ENCODE measurements around the gene SLC9A2.

The SLC9A2 gene

GRCh38 chr2:102620332-102620731, 979 bp downstream of the SLC9A2 start:
- H3K4me3 ChIP-seq (ENCODE audit: low read depth, low read length), result peak overlapping the region; percentile 78
- no peaks in the 10 kb centered on the region for H3K36me3 ChIP-seq (ENCODE audit: insufficient read depth, low read length)
- H3K27me3 ChIP-seq (ENCODE audit: insufficient read depth, low read length), result peaks cover 86% of the 10 kb centered on the region
- no peaks in the 10 kb centered on the region for H3K4me1 ChIP-seq (ENCODE audit: control insufficient read depth, insufficient read depth, low read length, unreplicated experiment)
- no peak overlapping the region for H2AFZ ChIP-seq (ENCODE audit: low read length, unreplicated experiment)
- no peaks in the 10 kb centered on the region for H3K79me2 ChIP-seq (ENCODE audit: control insufficient read depth, insufficient read depth, low read length, unreplicated experiment)
- no peak overlapping the region for H3K27ac ChIP-seq (ENCODE audit: low read depth, low read length)

- Histone ChIP-seq H3K79me2 (ENCODE audit: control insufficient read depth, insufficient read depth, low read length, unreplicated experiment) (no peaks in the 10 kb centered on the region), H3K36me3 (ENCODE audit: insufficient read depth, low read length) (no peaks in the 10 kb centered on the region), H3K4me3 (ENCODE audit: low read depth, low read length) (no peak overlapping the region), H3K4me1 (ENCODE audit: control insufficient read depth, insufficient read depth, low read length, unreplicated experiment) (no peaks in the 10 kb centered on the region), H3K27ac (ENCODE audit: low read depth, low read length) (no peak overlapping the region), H3K27me3 (ENCODE audit: insufficient read depth, low read length) (peaks cover 77% of the 10 kb centered on the region), H2AFZ (ENCODE audit: low read length, unreplicated experiment) (no peak overlapping the region)
Measured at GRCh38 chr2:102621630-102622029, 2.3 kb downstream of the SLC9A2 start.

GRCh38 chr2:102622646-102623045, 3.3 kb downstream of the SLC9A2 start:
- Histone ChIP-seq H3K36me3 (ENCODE audit: insufficient read depth, low read length) (no peaks in the 10 kb centered on the region), H3K27ac (ENCODE audit: low read depth, low read length) (no peak overlapping the region), H3K27me3 (ENCODE audit: insufficient read depth, low read length) (peaks cover 71% of the 10 kb centered on the region), H3K4me3 (ENCODE audit: low read depth, low read length) (no peak overlapping the region), H3K79me2 (ENCODE audit: control insufficient read depth, insufficient read depth, low read length, unreplicated experiment) (no peaks in the 10 kb centered on the region), H2AFZ (ENCODE audit: low read length, unreplicated experiment) (no peak overlapping the region), H3K4me1 (ENCODE audit: control insufficient read depth, insufficient read depth, low read length, unreplicated experiment) (no peaks in the 10 kb centered on the region)

- H2AFZ ChIP-seq (ENCODE audit: low read length, unreplicated experiment), result no peak overlapping the region
- H3K36me3 ChIP-seq (ENCODE audit: insufficient read depth, low read length), result no peaks in the 10 kb centered on the region
- no peaks in the 10 kb centered on the region for H3K79me2 ChIP-seq (ENCODE audit: control insufficient read depth, insufficient read depth, low read length, unreplicated experiment)
- H3K4me1 ChIP-seq (ENCODE audit: control insufficient read depth, insufficient read depth, low read length, unreplicated experiment), result no peaks in the 10 kb centered on the region
- H3K27me3 ChIP-seq (ENCODE audit: insufficient read depth, low read length), result peaks cover 8% of the 10 kb centered on the region
- H3K4me3 ChIP-seq (ENCODE audit: low read depth, low read length), result no peak overlapping the region
- H3K27ac ChIP-seq (ENCODE audit: low read depth, low read length), result no peak overlapping the region
Measured at GRCh38 chr2:102630458-102630857, 11.1 kb downstream of the SLC9A2 start.

- Histone ChIP-seq H3K79me2 (ENCODE audit: control insufficient read depth, insufficient read depth, low read length, unreplicated experiment) (no peaks in the 10 kb centered on the region), H3K4me3 (ENCODE audit: low read depth, low read length) (no peak overlapping the region), H3K4me1 (ENCODE audit: control insufficient read depth, insufficient read depth, low read length, unreplicated experiment) (no peaks in the 10 kb centered on the region), H3K27ac (ENCODE audit: low read depth, low read length) (no peak overlapping the region), H3K36me3 (ENCODE audit: insufficient read depth, low read length) (no peaks in the 10 kb centered on the region), H2AFZ (ENCODE audit: low read length, unreplicated experiment) (no peak overlapping the region), H3K27me3 (ENCODE audit: insufficient read depth, low read length) (peaks cover 25% of the 10 kb centered on the region)
Measured at GRCh38 chr2:102632380-102633175, 13.2 kb downstream of the SLC9A2 start.

- H3K27me3 ChIP-seq (ENCODE audit: insufficient read depth, low read length), result peaks cover 43% of the 10 kb centered on the region
- H3K36me3 ChIP-seq (ENCODE audit: insufficient read depth, low read length), result no peaks in the 10 kb centered on the region
- H3K27ac ChIP-seq (ENCODE audit: low read depth, low read length), result no peak overlapping the region
- H3K79me2 ChIP-seq (ENCODE audit: control insufficient read depth, insufficient read depth, low read length, unreplicated experiment), result no peaks in the 10 kb centered on the region
- H2AFZ ChIP-seq (ENCODE audit: low read length, unreplicated experiment), result no peak overlapping the region
- H3K4me3 ChIP-seq (ENCODE audit: low read depth, low read length), result no peak overlapping the region
- no peaks in the 10 kb centered on the region for H3K4me1 ChIP-seq (ENCODE audit: control insufficient read depth, insufficient read depth, low read length, unreplicated experiment)
Measured at GRCh38 chr2:102634831-102635241, 15.5 kb downstream of the SLC9A2 start.

- Histone ChIP-seq H3K4me3 (ENCODE audit: low read depth, low read length) (no peak overlapping the region), H3K4me1 (ENCODE audit: control insufficient read depth, insufficient read depth, low read length, unreplicated experiment) (no peaks in the 10 kb centered on the region), H3K36me3 (ENCODE audit: insufficient read depth, low read length) (no peaks in the 10 kb centered on the region), H3K27ac (ENCODE audit: low read depth, low read length) (no peak overlapping the region), H3K79me2 (ENCODE audit: control insufficient read depth, insufficient read depth, low read length, unreplicated experiment) (no peaks in the 10 kb centered on the region), H2AFZ (ENCODE audit: low read length, unreplicated experiment) (no peak overlapping the region), H3K27me3 (ENCODE audit: insufficient read depth, low read length) (peaks cover 48% of the 10 kb centered on the region)
Measured at GRCh38 chr2:102635317-102635716, 16.0 kb downstream of the SLC9A2 start.

GRCh38 chr2:102636283-102636907, 17.0 kb downstream of the SLC9A2 start:
- Histone ChIP-seq H3K4me3 (ENCODE audit: low read depth, low read length) (no peak overlapping the region), H2AFZ (ENCODE audit: low read length, unreplicated experiment) (no peak overlapping the region)

GRCh38 chr2:102637358-102637757, 18.0 kb downstream of the SLC9A2 start:
- Histone ChIP-seq H3K4me3 (ENCODE audit: low read depth, low read length) (no peak overlapping the region), H3K36me3 (ENCODE audit: insufficient read depth, low read length) (no peaks in the 10 kb centered on the region), H3K27ac (ENCODE audit: low read depth, low read length) (no peak overlapping the region), H3K79me2 (ENCODE audit: control insufficient read depth, insufficient read depth, low read length, unreplicated experiment) (no peaks in the 10 kb centered on the region), H3K27me3 (ENCODE audit: insufficient read depth, low read length) (peaks cover 65% of the 10 kb centered on the region), H3K4me1 (ENCODE audit: control insufficient read depth, insufficient read depth, low read length, unreplicated experiment) (no peaks in the 10 kb centered on the region), H2AFZ (ENCODE audit: low read length, unreplicated experiment) (no peak overlapping the region)

More at GRCh38 chr2:102636283-102636907, 17.0 kb downstream of the SLC9A2 start:
- Histone ChIP-seq H3K79me2 (ENCODE audit: control insufficient read depth, insufficient read depth, low read length, unreplicated experiment) (no peaks in the 10 kb centered on the region), H3K27me3 (ENCODE audit: insufficient read depth, low read length) (peaks cover 59% of the 10 kb centered on the region), H3K27ac (ENCODE audit: low read depth, low read length) (no peak overlapping the region), H3K36me3 (ENCODE audit: insufficient read depth, low read length) (no peaks in the 10 kb centered on the region), H3K4me1 (ENCODE audit: control insufficient read depth, insufficient read depth, low read length, unreplicated experiment) (no peaks in the 10 kb centered on the region)

GRCh38 chr2:102639429-102639828, 20.1 kb downstream of the SLC9A2 start:
- no peak overlapping the region for H3K27ac ChIP-seq (ENCODE audit: low read depth, low read length)
- no peaks in the 10 kb centered on the region for H3K36me3 ChIP-seq (ENCODE audit: insufficient read depth, low read length)
- H2AFZ ChIP-seq (ENCODE audit: low read length, unreplicated experiment), result no peak overlapping the region
- H3K4me3 ChIP-seq (ENCODE audit: low read depth, low read length), result no peak overlapping the region
- no peaks in the 10 kb centered on the region for H3K79me2 ChIP-seq (ENCODE audit: control insufficient read depth, insufficient read depth, low read length, unreplicated experiment)
- peaks cover 85% of the 10 kb centered on the region for H3K27me3 ChIP-seq (ENCODE audit: insufficient read depth, low read length)
- no peaks in the 10 kb centered on the region for H3K4me1 ChIP-seq (ENCODE audit: control insufficient read depth, insufficient read depth, low read length, unreplicated experiment)

- Histone ChIP-seq H3K4me1 (ENCODE audit: control insufficient read depth, insufficient read depth, low read length, unreplicated experiment) (no peaks in the 10 kb centered on the region), H3K79me2 (ENCODE audit: control insufficient read depth, insufficient read depth, low read length, unreplicated experiment) (no peaks in the 10 kb centered on the region), H3K36me3 (ENCODE audit: insufficient read depth, low read length) (no peaks in the 10 kb centered on the region), H3K27me3 (ENCODE audit: insufficient read depth, low read length) (peaks cover 68% of the 10 kb centered on the region), H3K27ac (ENCODE audit: low read depth, low read length) (no peak overlapping the region), H3K4me3 (ENCODE audit: low read depth, low read length) (no peak overlapping the region), H2AFZ (ENCODE audit: low read length, unreplicated experiment) (no peak overlapping the region)
Measured at GRCh38 chr2:102652126-102652525, 32.8 kb downstream of the SLC9A2 start.
